GM12892 (cell line): ENCODE results near the gene REXO1.

ENCODE experiments used
- DNase-seq: peaks from one replicate; pipeline ENCODE4 v3.0.0; 2011; ENCODE audit not compliant: insufficient read length
- FAIRE-seq: peaks from 2 replicates; lab custom pipeline; 2011; peaks lifted over from hg19 to GRCh38; lab: Jason Lieb, UNC
- POLR2A ChIP-seq: IDR thresholded peaks from 2 replicates; pipeline ENCODE4 v1.6.1; 2011; ENCODE audit warnings: low read depth, low read length, control low read depth
- POLR2AphosphoS5 ChIP-seq: IDR thresholded peaks from 2 replicates; pipeline ENCODE4 v1.6.1; 2011; ENCODE audit warnings: low read depth, low read length, control low read depth
- TAF1 ChIP-seq: IDR thresholded peaks from 2 replicates; pipeline ENCODE4 v1.6.1; 2011; ENCODE audit warnings: low read depth, mild to moderate bottlenecking, control low read depth, low read length, borderline replicate concordance

Gene REXO1

DNA sequence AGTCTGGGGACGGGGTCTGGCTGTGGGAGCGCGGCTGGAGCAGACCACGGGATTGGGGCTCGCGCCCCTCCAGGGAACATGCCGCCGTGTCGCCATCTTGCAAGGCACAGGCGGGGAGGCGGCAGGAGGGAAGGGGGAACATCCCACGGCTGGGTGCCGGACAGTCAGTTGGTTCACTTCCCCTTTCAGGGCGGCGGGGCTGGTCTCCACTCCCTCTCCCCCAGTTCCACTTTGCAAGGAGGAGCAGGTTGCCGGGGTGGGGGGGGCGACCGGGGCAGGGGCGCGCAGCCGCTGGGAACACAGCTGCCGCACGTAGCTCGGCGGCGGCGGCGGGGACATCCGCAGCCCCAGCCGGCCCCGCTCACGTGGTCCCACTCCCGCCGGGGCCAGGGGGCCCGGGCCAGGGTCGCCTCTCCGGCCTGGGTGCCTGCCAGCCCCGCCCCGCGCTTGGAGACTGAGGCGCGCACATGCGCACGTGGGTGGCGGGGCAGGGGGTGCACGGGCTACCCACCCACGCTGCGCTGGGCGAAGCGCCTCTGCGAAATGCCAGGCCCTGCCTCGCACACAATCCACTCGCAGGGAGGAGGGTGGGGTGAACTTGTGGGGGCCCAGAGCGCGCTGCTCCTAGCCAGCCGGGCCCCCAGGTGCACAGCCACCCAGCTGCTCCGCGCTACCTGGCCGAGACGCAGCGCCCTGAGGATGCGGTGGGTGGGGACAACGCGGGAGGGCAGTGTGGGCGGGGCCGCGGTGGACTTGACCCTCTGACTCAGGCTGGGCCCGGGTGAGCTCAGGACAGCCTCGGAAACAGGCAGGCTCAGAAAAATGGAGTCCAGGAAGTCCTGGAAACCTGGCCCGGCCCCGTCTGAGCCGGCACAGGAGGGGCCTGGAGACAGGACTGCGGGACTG lies 8.7 kb upstream of the REXO1 start:
- TF ChIP-seq POLR2AphosphoS5 (0 out of 2 replicates have a peak, but pooled peaks have one; percentile 50), POLR2A (no peak; the same call in 1 of the 2 replicates), TAF1 (0 out of 2 replicates have a peak, but pooled peaks have one; percentile 16)
- DNase-seq (peak; percentile 88), FAIRE-seq (peak; percentile 96)

- no peak for DNase-seq
- no peak for TF ChIP-seq TAF1
- no peak for TF ChIP-seq POLR2A
- no peak for TF ChIP-seq POLR2AphosphoS5
Observed at GRCh38 chr19:1856345-1856697, 8.0 kb upstream of the REXO1 start.

GRCh38 chr19:1855828-1856255 lies 7.6 kb upstream of the REXO1 start:
- no peak for FAIRE-seq
- DNase-seq = no peak
- TF ChIP-seq POLR2AphosphoS5 = no peak
- no peak for TF ChIP-seq TAF1

More at GRCh38 chr19:1856345-1856697, 8.0 kb upstream of the REXO1 start:
- FAIRE-seq = no peak

DNA sequence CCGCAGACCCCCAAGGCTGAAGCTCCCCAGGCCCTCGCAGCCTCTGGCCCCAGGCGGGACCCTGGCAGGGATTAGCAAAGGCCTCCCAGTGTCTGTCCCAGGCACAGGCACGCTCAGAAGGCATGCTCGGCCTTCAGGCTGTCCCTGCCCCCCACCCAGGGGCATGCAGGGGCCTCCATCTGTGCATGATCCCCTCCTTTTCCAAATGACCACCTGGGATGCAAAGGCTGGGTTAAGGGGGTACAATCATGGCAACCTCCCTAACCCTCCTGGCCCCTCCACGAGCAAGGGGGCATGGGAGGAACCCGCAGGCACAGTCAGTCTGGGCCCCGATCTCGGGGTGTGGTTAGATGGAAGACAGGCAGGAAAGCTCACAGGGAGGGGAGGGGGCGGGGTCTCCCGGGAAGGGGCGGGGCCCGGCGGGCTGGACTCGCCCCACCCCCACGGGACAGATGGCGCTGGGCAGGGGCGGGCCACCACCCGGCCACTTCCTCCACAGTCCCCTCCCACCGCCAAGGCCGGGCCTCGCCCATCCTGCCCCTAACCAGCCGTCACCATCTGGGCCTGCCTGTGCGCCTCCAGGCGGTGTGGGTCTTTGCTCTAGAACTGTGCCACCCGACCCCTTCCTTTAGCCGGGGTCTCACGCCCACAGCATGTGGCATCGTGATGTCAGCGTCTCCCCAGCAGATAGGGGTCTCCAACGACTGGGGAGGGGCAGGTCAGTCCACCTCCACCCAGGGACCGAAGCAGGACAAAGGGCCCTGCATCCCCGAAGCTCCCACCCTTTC lies 7.0 kb upstream of the REXO1 start:
- peak; percentile 99 for FAIRE-seq
- TF ChIP-seq TAF1 (no peak), POLR2A (peak; percentile 52; the same call in 1 of the 2 replicates), POLR2AphosphoS5 (no peak; the same call in 1 of the 2 replicates)
- peak; percentile 86 for DNase-seq

- DNase-seq = no peak
- TF ChIP-seq TAF1 = no peak
- no peak for TF ChIP-seq POLR2AphosphoS5
- TF ChIP-seq POLR2A = no peak
- FAIRE-seq = no peak
Observed at GRCh38 chr19:1854542-1855039, 6.3 kb upstream of the REXO1 start.

DNA sequence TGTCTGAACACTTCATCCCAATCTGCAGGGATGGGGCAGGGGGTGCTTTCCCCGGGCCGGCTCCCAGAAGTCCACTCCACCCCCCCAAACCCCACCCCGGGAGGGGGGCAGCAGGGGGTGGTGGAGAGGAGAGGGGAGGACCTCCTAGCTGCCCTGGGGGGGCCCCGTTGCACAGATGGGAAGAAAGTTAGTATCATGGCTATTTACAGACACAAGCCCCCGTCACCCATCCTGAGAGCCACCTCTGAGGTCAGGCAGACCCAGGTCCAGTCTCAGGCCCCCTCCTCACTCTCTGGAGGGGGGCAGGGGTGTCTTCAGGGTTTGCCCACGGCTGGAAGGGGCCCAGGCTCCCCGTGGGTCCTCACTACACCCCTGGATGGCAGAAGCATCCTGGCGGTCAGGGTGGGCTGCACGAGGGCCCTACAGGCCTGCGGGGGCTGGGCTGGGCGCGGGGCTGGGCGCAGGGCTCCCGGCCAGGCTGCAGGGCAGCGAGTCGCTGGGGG lies 5.8 kb upstream of the REXO1 start:
- DNase-seq = no peak
- no peak for FAIRE-seq
- TF ChIP-seq POLR2A = no peak
- TF ChIP-seq POLR2AphosphoS5 = no peak
- no peak for TF ChIP-seq TAF1

- peak; percentile 99 for FAIRE-seq
- peak; percentile 88 for DNase-seq
- no peak for TF ChIP-seq POLR2AphosphoS5
- TF ChIP-seq POLR2A = no peak
- no peak for TF ChIP-seq TAF1
Observed at GRCh38 chr19:1853295-1854038, 5.2 kb upstream of the REXO1 start.

DNA sequence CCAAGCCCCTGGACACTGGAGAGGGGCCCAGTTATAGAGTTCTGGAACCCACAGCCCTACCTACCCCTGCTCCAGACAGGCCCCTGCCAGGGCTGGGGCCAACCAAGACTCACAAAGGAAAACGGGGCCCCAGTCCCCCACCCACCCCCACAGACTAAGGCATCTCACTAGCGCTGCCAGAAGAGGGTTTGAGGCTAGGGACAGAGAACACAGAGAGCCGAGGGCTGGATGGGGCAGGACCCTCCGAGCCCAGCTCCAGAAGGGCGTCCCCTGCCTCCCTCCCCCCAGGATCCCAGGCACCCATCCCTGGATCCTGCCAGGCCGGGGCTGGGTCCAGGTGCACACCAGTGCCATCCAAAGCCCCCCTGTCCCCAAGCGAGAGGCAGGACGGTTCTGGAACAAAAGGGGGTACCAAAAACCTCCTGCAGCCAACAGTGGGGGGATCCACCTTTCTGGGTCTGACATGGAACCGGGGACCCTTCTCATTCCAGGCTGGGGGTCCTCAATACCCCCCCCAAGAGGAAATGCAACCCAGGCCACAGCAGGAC lies 4.4 kb upstream of the REXO1 start:
- DNase-seq = no peak
- TF ChIP-seq POLR2A (no peak), TAF1 (no peak), POLR2AphosphoS5 (no peak)
- FAIRE-seq = no peak

GRCh38 chr19:1851654-1852580 lies 3.6 kb upstream of the REXO1 start:
- DNase-seq = no peak
- FAIRE-seq = no peak
- TF ChIP-seq POLR2AphosphoS5 (no peak), TAF1 (no peak)
